NCI-H446 (cell line): ENCODE results near the gene TRIM14.
"Not testable (repeated sequence)": the region's sequence is repeated elsewhere in the genome, so short reads cannot be mapped to it uniquely, and the experiment has no call there.

Experiments used
- DNase-seq, 2 experiments: peaks; one replicate each; lab custom pipeline; 2025; lab: John Stamatoyannopoulos, UW

TRIM14 gene

DNA sequence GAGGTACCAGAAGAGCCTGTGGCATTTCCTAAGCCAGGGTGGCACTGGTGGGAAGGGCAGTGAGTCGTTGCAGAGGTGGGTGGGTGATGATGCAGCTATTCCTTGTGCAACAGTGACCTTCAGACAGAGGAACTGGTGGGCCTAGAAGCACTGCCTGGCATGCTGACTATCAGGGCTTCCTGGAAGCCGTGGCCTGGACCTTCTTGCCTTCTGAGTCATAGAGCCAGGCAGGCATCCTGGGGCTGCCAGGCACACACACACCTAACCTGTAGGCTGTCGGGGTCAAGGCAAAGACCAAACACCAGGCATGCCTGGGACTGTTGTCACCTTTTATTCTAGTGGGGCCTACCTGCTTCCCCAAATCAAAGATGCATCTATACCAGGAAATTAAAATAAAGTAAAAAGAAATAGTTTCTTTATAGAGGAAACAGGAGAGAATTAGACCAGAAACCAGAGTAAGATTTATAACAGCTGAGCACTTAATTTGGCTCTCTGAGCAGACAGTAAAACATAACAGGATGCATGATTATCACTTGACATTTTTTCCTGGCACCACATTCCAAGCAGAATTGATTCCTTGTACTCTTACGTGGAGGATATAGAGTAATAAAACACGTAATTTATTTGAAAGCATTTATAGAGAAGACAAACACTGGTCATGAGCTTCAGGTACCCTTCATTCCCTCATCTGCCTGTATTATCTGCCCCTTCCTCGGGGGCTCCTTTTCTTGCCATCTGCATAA lies 37.4 kb downstream of the TRIM14 start:
- DNase-seq: no peak

DNA sequence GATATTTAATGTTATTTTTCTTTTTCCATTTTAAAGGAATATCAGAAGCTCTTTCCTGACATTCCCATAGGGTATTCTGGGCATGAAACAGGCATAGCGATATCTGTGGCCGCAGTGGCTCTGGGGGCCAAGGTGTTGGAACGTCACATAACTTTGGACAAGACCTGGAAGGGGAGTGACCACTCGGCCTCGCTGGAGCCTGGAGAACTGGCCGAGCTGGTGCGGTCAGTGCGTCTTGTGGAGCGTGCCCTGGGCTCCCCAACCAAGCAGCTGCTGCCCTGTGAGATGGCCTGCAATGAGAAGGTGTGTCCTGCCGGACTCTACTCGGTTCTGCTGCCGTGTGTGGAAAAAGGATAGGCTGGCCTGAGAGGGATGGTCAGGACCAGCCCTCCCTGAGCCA lies 38.2 kb downstream of the TRIM14 start:
- no peak for DNase-seq

DNA sequence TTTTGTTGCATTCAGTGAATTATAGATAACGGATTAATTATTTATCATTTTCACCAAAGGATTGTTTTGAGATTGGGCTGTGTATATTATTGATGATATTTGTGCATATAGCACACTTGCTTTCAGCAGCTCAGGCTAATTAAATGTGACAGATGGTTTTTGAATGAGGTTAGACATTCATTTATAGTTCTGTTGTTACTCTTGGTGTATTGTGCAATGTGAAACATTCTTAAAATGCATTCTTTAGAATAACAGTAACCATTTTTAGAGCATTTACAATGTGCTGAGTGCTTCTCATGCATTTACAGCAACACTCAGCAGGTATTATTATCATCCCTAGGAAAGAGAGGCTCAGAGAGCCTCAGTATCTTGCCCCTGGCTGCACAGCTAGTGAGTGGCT lies 38.7 kb downstream of the TRIM14 start:
- no peak for DNase-seq

DNA sequence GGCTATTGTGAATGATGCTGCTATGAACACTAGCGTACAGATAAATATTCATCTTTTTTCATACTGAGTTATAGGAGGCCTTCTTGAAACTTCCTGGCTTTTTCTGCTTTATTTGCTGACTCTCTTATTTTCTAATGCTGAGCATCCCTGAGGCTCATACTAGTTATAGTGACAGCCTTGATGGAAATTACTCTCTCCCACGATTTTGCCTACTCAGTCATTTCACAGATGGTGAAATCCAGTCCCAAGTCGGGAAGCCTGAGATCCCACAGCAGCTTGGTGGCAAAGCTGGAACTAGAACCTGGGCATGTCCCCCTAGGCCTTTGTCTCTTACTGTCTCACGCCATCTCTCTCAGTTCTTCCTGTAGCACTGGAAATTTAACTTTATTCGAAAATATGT lies 40.1 kb downstream of the TRIM14 start:
- DNase-seq: no peak

DNA sequence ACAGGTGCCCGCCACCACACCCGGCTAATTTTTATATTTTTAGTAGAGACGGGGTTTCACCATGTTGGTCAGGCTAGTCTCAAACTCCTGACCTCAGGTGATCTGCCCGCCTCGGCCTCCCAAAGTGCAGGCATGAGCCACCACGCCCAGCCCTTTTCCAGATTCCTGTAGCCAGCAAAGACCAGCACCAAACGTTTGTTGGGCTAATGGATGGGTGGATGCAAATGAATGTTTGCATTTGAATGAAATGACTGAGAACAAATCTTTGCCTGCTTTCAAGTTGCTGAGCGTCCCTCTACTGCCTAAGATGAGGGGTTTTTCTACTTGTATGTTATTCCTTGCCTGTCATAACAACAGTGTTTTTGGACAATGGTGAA lies 42.5 kb downstream of the TRIM14 start:
- DNase-seq: not testable (repeated sequence)

DNA sequence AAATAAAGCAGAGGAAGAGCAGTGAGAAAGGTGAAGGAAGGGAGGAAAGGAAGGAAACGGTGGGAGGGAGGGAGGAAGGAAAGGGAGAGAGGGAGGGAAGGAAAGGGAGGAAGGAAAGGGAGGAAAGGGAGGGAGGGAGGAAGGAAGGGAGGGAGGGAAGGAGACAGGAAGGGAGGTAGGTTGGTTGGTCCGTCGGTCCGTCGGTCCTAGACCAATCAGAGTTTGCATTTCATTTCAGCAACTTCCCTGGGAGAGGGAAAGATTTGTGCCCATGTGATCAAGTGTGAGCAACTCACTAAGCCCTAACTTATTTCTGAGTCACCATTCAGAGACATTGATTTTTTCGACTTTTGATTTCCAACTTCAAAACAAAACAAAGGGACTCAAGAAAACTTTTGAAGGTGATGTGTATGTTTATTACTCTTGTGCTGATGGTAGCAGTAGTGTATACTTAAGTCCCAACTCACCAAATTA lies 43.7 kb downstream of the TRIM14 start:
- DNase-seq: no peak

DNA sequence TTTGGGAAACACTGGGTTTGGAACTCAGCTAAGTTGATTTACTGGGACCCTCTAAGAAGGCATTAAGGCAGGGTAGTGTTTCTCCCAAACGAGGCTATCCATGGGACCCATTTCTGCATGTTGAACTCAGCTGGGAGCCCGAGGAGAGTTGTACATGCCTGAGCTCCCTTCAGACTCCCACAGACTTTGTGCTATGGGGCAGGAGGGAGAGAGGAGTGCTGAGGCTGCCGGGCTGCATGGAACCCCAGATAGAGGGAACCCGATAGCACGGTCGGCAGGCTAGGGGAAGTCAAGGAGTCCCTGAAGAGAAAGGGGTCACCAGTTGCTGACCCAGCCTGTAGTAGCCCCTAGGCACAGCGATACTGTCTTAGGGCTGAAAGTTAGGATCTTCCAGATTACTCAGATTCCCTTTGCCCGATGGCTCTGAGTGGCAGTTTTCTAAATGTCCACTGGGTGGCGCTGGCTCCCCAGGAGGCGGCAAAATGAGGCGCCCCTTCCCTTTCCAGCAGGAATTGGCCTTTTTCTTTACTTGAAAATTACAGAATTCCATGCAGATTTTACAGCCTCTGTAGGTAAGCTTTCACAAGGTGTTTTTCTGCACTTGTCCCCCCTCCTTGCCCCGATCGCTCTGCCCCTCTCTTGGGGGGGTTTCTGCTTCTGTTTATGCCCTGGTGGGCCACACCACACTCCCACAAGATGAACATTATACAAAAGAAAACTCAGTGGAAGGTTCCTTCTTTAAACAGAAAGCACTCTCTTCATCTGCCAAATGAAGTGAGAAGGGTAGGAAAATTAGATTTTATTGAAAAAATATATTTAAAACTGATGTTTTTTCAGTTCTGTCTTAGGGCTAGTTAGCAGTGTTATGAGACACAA lies 44.7 kb downstream of the TRIM14 start:
- DNase-seq: peak; percentile 1 to 55

DNA sequence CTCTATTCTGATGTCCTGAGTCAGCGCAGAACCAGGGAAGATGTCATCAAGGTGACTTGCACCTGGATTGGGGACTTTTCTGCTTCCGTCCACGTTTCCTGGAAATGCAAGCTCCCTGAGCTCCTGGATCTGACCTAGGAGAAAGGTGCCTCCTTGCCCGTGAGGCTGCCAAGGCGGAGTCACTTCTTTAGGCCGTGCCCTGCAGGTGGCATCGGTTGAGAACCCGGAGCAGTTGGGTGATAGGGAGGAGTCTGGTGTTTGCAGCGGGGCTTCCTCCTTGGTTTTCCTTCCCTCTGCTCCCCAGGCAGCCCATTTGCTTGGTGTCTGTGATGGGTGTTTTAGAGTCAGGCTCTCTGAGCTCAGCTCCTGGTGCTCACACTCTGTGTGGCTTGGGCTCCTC lies 47.3 kb downstream of the TRIM14 start:
- DNase-seq: no peak

DNA sequence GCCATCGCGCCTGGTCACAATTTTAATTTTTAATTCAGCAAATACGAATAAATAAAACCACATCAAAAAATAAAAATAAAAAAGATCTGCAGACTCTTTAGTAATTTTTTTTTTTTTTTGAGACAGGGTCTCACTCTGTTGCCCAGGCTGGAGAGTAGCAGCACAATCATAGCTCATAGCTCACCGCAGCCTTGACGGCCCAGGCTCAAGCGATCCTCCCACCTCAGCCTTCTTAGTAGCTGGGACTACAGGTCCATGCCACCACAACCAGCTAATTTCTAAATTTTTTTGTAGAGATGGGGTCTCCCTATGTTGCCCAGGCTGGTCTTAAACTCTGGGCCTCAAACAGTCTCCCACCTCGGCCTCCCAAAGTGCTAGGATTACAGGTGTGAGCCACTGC lies 48.3 kb downstream of the TRIM14 start:
- no peak for DNase-seq

DNA sequence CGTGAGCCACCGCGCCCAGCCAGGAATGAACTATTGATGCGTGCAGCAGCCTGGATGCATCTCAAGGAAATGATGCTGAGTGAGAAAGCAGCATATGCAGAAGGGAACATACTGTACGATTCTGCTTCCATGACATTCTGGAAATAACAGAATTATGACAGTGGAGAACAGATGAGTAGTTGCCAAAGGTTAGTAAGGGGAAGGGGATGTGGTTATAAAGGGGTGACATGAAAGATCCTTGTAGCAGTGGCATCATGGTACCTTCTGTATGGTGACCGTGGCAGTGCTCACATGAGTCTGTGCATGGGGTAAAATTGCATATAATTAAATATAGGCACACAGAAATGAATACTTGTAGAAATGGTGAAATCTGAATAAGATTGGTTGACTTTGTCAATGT lies 49.5 kb downstream of the TRIM14 start:
- DNase-seq: no peak

DNA sequence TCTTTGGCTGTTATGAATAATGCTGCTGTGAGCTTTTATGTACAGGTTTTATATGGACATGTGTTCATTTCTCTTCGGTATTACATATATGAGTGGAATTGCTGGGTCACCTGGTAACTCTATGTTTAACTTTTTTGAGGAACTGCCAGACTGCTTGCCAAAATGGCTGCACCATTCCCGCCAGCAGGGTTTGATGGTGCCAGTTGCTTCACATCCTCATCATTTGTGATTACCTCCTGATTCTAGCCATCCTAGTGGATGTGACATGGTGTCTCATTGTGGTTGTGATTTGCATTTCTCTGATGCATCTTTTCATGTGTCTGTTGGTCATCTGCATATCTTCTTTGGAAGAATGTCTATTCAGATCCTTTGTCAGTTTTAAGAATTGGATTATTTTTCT lies 51.8 kb downstream of the TRIM14 start:
- no peak for DNase-seq

DNA sequence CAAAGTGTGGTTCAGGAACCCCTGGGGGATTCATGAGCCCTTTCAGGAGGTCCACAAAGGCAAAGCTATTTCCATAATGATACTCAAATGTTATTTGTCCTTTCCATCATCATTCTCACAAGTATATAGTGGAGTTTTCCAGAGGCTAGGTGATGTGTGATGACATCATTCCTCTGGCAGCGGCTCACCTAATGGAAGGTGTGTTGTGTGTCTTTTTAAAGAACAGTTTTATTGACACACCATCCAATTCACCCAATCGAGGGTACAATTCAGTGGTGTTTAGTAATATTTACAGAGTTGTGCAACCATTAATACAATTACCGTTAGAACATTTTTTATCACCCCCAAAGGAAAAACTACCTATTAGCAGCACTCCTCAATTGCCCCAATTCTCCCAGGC lies 52.8 kb downstream of the TRIM14 start:
- DNase-seq: no peak

DNA sequence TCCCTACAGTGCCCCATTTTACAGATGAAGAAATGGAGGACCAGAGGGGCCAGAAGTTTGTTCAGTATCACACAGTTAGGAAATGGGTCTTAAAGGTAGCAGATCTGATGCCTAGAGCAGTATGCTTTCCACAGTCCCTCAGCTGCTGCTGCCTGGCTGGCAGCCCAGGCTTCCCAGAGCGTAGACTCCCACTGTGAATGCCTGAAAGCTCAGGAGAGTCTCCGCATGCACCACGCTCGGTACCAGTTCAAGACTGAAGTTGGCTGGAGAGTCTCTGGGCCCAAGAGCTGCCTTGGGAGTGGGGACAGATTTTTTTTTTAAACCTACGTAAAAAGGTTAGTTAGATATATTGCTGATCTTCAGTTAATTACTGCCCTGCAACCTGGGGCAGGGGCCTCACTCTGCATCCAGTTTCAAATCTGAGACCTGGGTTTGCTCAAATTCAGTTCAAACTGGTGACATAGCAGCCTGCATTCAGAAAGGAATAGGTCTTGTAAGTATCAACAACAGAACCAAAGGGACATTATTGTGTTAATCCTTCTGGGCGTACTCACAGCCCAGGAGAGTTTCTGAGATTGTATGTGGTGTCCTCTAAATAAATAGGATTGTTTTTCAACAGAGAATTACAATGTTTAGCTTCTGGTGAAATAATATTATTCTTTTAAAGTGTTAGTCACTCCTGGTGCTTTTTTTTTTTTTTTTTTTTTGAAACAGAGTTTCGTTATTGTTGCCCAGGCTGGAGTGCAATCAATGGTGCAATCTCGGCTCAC lies 54.2 kb downstream of the TRIM14 start:
- DNase-seq: no peak

DNA sequence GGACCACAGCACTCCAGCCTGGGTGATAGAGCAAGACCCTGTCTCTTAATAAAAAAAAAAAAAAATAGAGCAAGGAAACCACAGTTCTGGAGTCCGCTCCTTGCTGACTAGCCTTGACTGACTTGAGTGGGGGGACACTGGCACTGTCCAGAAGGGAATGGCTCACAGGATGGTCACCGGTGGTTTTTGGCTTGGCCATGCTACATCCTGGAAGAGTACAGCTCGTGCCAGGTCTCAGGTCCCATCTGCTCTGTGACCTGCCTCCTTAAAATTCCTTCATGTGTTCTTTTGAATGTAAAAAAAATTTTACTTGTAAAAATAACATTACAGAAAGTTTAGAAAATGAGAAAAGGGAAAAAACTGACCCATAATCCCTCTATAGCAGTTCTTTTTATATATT lies 56.9 kb downstream of the TRIM14 start:
- DNase-seq: no peak

DNA sequence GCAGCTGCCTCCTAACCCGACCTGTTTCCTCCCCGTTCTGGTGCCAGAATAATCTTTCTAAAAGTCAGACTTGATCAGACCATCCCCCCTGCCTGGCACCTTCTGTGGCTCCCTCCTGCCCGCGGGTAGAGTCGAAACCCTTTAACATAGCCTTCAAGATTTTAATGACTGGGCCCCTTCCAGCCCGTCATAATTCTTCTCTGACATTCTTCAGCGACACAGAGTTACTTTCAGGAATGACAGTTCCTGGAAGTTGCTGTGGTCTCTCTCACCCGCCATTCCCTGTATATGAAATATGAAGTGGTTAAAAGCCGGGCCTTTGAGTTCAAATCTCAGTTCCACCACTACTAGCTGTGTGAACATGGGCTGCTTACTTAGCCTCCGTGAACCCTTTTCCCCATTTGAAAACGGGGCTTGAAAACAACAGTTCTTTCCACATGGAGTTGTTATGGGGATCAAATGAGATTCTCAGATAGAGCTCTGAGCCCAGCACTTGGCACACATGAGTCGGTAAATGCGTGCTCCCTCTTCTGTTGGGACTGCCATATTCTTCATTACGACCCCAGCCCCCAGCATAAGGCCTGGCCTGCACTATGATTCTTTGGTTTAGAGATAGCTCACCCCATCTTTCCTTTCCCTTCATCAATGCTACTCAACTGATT lies 61.8 kb downstream of the TRIM14 start:
- DNase-seq: peak in 1 of 2 experiments; percentile 15

DNA sequence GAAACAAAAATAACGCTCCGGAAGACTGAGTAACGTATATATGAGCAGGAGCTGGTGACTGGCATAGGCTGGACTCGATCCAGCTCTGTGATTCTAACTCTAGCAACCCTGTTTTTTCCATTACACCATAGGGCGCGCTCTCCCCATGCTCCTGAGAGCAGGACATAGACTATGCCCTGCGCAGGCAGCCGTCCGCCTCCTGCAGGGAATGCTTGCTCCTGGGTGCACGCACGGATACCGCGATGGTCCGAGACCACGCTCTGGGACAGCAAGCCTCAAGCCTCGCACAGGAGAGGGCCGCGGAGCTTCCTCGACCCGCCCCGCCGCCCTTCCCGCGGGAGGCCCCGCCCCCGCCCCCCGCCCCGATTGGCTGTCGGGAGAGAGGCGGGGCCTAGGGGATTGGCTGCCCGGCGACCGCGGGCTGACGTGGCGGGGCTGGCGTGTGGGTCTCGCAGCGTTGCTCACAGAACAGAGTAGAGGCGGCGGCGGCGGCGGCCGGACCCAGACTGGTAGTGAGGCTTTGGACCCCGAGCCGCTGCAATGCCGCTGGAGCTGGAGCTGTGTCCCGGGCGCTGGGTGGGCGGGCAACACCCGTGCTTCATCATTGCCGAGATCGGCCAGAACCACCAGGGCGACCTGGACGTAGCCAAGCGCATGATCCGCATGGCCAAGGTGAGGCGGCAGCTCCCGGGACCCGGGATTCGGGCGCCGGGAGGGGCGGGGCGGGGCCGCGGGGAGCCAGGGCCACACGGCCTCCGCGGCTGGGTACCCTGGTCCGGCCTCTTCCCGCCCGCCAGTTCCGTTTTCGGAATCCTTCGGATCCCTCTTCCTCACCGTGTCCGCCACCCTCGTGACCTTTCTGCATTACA lies 62.5 kb downstream of the TRIM14 start, which contains the start of gene NANS:
TSS of gene NANS (plus strand) at position 464 of the 869 bp plus-strand sequence. CDS start at position 541, 77 bp downstream.
- DNase-seq: peak; percentile 36 to 87

DNA sequence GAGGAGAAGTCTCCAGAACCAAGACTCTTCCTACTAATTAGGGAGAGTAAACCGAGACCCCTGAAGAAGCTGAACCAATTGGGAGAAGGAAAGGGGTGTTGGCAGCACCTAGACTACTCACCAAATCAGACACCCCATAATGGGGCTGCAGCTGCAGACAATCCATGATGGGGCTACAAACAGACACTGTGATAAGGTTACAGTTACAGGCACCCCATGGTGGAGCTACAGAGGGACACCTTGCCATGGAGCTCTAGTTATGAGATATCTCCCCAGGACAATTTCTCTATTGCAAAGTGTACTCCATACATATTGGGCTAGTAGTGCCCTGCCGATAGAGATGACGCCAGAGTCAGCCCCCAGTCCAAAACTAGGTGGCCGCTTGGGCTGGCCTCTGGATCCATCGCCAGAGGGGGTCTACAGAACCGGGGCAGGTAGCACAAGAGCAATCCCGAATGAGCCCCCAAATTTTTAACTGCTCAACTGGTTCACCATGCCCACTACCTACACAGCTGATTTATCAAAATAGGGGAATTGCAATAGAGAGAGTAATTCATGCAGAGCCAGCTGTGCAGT lies 64.6 kb downstream of the TRIM14 start:
- no peak for DNase-seq

DNA sequence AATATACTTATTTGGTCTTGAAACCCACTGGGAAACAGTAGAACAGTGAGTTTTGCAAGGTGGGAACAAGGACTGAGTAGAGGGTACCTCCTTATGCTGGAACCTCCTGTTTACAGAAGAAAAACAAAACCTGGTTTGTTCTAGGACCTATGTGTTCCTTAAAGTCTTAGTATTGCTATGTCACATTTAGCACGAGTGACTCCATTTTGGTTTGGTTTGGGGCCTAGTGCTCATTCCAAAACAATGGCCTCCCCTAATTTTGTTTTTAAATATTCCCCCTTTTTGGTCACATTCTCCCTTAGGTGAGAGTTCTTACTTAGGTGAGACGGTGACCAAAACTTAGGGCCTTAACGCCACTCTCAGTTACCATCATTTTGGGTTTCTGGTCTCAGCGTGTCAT lies 68.7 kb downstream of the TRIM14 start:
- no peak for DNase-seq

DNA sequence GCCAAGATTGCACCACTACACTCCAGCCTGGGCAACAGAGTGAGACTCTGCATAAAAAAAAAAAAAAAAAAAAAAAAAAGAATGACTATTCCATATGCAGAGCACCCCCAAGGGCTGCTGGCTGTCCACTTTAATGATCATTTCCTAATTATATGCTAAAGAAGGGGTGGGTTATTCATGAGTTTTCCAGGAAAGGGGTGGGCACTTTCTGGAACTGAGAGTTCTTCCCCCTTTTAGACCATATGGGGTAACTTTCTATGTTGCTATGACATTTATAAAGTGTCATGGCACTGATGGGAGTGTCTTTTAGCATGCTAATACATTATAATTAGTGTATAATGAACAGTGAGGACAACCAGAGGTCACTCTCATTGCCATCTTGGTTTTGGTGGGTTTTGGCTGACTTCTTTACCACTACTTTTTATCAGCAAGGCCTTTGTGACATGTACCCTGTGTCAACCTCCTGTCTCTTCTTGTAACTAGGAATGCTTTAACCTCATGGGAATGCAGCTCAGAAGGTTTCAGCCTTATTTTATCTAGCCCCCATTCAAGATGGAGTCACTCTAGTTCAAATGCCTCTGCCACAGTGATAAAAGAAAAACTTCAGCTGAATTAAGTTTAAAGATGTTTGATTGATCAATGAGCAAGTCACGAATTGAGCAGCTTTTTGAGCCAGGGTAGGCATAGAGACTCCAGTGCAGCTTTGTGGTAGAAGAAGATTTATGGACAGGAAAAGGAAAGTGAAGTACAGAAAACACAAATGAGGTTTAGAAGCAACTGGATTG lies 69.5 kb downstream of the TRIM14 start:
- DNase-seq: no peak

DNA sequence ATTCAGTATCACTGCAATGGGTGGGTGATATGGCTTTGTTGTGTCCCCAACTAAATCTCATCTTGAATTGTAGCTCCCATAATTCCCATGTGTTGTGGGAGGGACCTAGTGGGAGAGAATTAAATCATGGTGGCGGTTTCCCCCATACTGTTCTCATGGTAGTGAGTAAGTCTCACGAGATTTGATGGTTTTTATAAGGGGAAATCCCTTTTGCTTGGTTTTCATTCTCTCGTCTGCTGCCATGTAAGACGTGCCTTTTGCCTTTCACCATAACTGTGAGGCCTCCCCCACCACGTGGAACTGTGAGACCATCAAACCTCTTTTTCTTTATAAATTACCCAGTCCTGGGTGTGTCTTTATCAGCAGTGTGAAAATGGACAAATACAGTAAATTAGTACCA lies 72.0 kb downstream of the TRIM14 start:
- DNase-seq: no peak
